Large intestine (tissue), 3 donors: ENCODE data around the gene GDF11. TPM values are rescaled to one million over a fixed set of nuclear protein-coding genes. Genes with fewer than 3 reads are reported as not detected.

Experiments
- DNase-seq, 2 donors: peaks; one replicate each; pipeline versions ENCODE4 v3.0.0 to v3.0.0-alpha.2; 2013
- H3K27ac ChIP-seq: one replicate; pipeline ENCODE4 v1.5.1; 2013; ENCODE audit warnings: low read length
- H3K27me3 ChIP-seq: 2 replicates; pipeline ENCODE4 v1.6.1; 2013; ENCODE audit warnings: low read length; ENCODE audit not compliant: control insufficient read depth, insufficient read depth
- H3K36me3 ChIP-seq: 2 replicates; pipeline ENCODE4 v1.6.1; 2013; ENCODE audit warnings: low read length; ENCODE audit not compliant: control insufficient read depth, insufficient read depth
- H3K4me1 ChIP-seq: one replicate; pipeline ENCODE4 v1.6.1; 2013; ENCODE audit warnings: low read length; ENCODE audit not compliant: control insufficient read depth, insufficient read depth
- H3K4me3 ChIP-seq: one replicate; pipeline ENCODE4 v1.5.1; 2013; ENCODE audit warnings: low read length
- H3K9me3 ChIP-seq: one replicate; pipeline ENCODE4 v1.6.1; 2013; ENCODE audit warnings: mild to moderate bottlenecking, low read depth, low read length, moderate library complexity; ENCODE audit not compliant: control insufficient read depth
- WGBS: methylation state at CpG from one replicate; pipeline ENCODE4 v1.1.5; 2013; ENCODE audit warnings: low lambda C conversion rate; ENCODE audit not compliant: insufficient coverage; 5-methylcytosine and 5-hydroxymethylcytosine counted together
- polyA plus RNA-seq: library from polyadenylated mRNA; unstranded; fragments of 120-200 nt; gene quantifications from one replicate; pipeline ENCODE4 v1.2.1, GENCODE V29; 2013

The GDF11 gene
- polyA plus RNA-seq, 1 donor: 4.2 TPM

- peaks cover 51% of the 10 kb centered on the region for H3K4me1 ChIP-seq
- H3K27me3 ChIP-seq: peaks cover 5% of the 10 kb centered on the region
- peak overlapping the region; percentile 78 for H3K4me3 ChIP-seq
- H3K9me3 ChIP-seq: no peaks in the 10 kb centered on the region
- peak overlapping the region; percentile 91 for H3K27ac ChIP-seq
- WGBS: no CpG with 5 or more reads among the region's 13 CpGs
- DNase-seq: no peak
- H3K36me3 ChIP-seq: peaks cover 12% of the 10 kb centered on the region
These were observed 26.4 kb upstream of the GDF11 start for GRCh38 chr12:55716582-55716957.

GRCh38 chr12:55717011-55718007, 25.6 kb upstream of the GDF11 start:
- Histone ChIP-seq H3K27ac (no peak overlapping the region), H3K4me3 (peak overlapping the region; percentile 78), H3K4me1 (peaks cover 55% of the 10 kb centered on the region), H3K9me3 (no peaks in the 10 kb centered on the region), H3K27me3 (peaks cover 2% of the 10 kb centered on the region), H3K36me3 (peaks cover 15% of the 10 kb centered on the region)
- no CpG with 5 or more reads among the region's 8 CpGs for WGBS
- no peak for DNase-seq

GRCh38 chr12:55718015-55718414, 24.9 kb upstream of the GDF11 start:
- H3K36me3 ChIP-seq: peaks cover 18% of the 10 kb centered on the region

GRCh38 chr12:55718624-55719275, 24.2 kb upstream of the GDF11 start:
- no peak overlapping the region for H3K4me3 ChIP-seq
- no peak for DNase-seq
- peaks cover 62% of the 10 kb centered on the region for H3K4me1 ChIP-seq
- H3K27me3 ChIP-seq: no peaks in the 10 kb centered on the region
- H3K9me3 ChIP-seq: no peaks in the 10 kb centered on the region
- H3K27ac ChIP-seq: peak overlapping the region; percentile 96
- peaks cover 24% of the 10 kb centered on the region for H3K36me3 ChIP-seq
- WGBS: no CpG with 5 or more reads among the region's 4 CpGs

More at GRCh38 chr12:55718015-55718414, 24.9 kb upstream of the GDF11 start:
- H3K27ac ChIP-seq: no peak overlapping the region
- peaks cover under 1% of the 10 kb centered on the region for H3K27me3 ChIP-seq
- H3K9me3 ChIP-seq: no peaks in the 10 kb centered on the region
- WGBS: no CpG with 5 or more reads among the region's 4 CpGs
- H3K4me3 ChIP-seq: no peak overlapping the region
- H3K4me1 ChIP-seq: peaks cover 56% of the 10 kb centered on the region
- no peak for DNase-seq

GRCh38 chr12:55719371-55719770, 23.6 kb upstream of the GDF11 start:
- Histone ChIP-seq H3K4me1 (peaks cover 69% of the 10 kb centered on the region), H3K36me3 (peaks cover 30% of the 10 kb centered on the region), H3K27me3 (no peaks in the 10 kb centered on the region), H3K27ac (peak overlapping the region; percentile 96), H3K4me3 (no peak overlapping the region), H3K9me3 (no peaks in the 10 kb centered on the region)
- WGBS: no CpG with 5 or more reads among the region's 7 CpGs
- no peak for DNase-seq

- DNase-seq: peak; percentile 95 to 98
- H3K36me3 ChIP-seq: peaks cover 37% of the 10 kb centered on the region
- no peaks in the 10 kb centered on the region for H3K9me3 ChIP-seq
- H3K27ac ChIP-seq: peak within 1 kb of the TSS; percentile 96
- peak within 1 kb of the TSS; percentile 42 for H3K4me3 ChIP-seq
- H3K27me3 ChIP-seq: no peaks in the 10 kb centered on the region
- no CpG with 5 or more reads among the region's 6 CpGs for WGBS
- H3K4me1 ChIP-seq: peaks cover 71% of the 10 kb centered on the region
These were observed 22.8 kb upstream of the GDF11 start, which contains the start of gene RDH5 for GRCh38 chr12:55720071-55720564. Gene RDH5, plus strand, starts transcription at chr12:55720393. Its CDS starts 792 bp downstream, at chr12:55721185.

- no peaks in the 10 kb centered on the region for H3K27me3 ChIP-seq
- peak overlapping the region; percentile 96 for H3K27ac ChIP-seq
- H3K9me3 ChIP-seq: no peaks in the 10 kb centered on the region
- WGBS: no CpG with 5 or more reads among the region's 9 CpGs
- peak; percentile 61 to 69 for DNase-seq
- H3K36me3 ChIP-seq: peaks cover 46% of the 10 kb centered on the region
- H3K4me3 ChIP-seq: peak overlapping the region; percentile 42
- H3K4me1 ChIP-seq: peaks cover 73% of the 10 kb centered on the region
These were observed 22.0 kb upstream of the GDF11 start for GRCh38 chr12:55720894-55721444.

- H3K4me3 ChIP-seq: peak overlapping the region; percentile 42
- peaks cover 53% of the 10 kb centered on the region for H3K36me3 ChIP-seq
These were observed 21.2 kb upstream of the GDF11 start for GRCh38 chr12:55721601-55722213.

GRCh38 chr12:55722948-55723347, 20.0 kb upstream of the GDF11 start:
- Histone ChIP-seq H3K36me3 (peaks cover 58% of the 10 kb centered on the region), H3K9me3 (no peaks in the 10 kb centered on the region), H3K27ac (no peak overlapping the region), H3K27me3 (no peaks in the 10 kb centered on the region), H3K4me3 (no peak overlapping the region), H3K4me1 (peaks cover 73% of the 10 kb centered on the region)
- DNase-seq: no peak
- no CpG with 5 or more reads among the region's 8 CpGs for WGBS

More at GRCh38 chr12:55721601-55722213, 21.2 kb upstream of the GDF11 start:
- peaks cover 78% of the 10 kb centered on the region for H3K4me1 ChIP-seq
- H3K27me3 ChIP-seq: no peaks in the 10 kb centered on the region
- DNase-seq: no peak
- H3K9me3 ChIP-seq: no peaks in the 10 kb centered on the region
- WGBS: 91% methylated on average over 4 of the region's 14 CpGs
- peak overlapping the region; percentile 96 for H3K27ac ChIP-seq
